K562 (cell line): ENCODE measurements around the gene MRPL10. TPM values are rescaled to one million over a fixed set of nuclear protein-coding genes. Genes with fewer than 3 reads are reported as not detected.

Source experiments
- ATAC-seq: fragments of 200-7000 bp; cut with Tn5 transposase; 3 replicates; pipeline ENCODE4 v1.9.1; 2020; ENCODE audit warnings: moderate library complexity
- BruUV-seq: library from RNA; stranded (reverse); fragments of 400-500 nt; replicated peaks from 2 replicates; lab custom pipeline; 2021; lab: Mats Ljungman, UMichigan
- CTCF ChIA-PET: fragments of 300-600 bp; formaldehyde crosslinking; extraction: SDS; loops from one replicate; lab custom pipeline; 2021; ENCODE audit warnings: low intra/inter-chr PET ratio; lab: Yijun Ruan, JAX
- POLR2A ChIA-PET: fragments of 300-600, 350-650 bp; sonication (Branson Sonifier 250); formaldehyde crosslinking; extraction: SDS; loops from one replicate; lab custom pipeline; 2021; ENCODE audit warnings: antibody characterized with exemption, inconsistent platforms; lab: Yijun Ruan, JAX
- DNase-seq, 4 experiments: peaks; one replicate each; pipeline versions ENCODE4 v3.0.0 to v3.0.0-alpha.2; 2011 to 2018; ENCODE audit warnings: low spot score in 3 of 4, mixed read lengths in 3 of 4; ENCODE audit errors: extremely low read depth in 1 of 4
- FAIRE-seq: peaks from 2 replicates; lab custom pipeline; 2011; peaks lifted over from hg19 to GRCh38; lab: Jason Lieb, UNC
- H2AFZ ChIP-seq: 2 replicates; pipeline ENCODE4 v1.6.0; 2011; ENCODE audit warnings: low read depth, low read length, control low read depth, inconsistent platforms
- H3K27ac ChIP-seq: fragments of 200-600 bp; 3 replicates; pipeline ENCODE4 v1.8.0; 2011; ENCODE audit warnings: low read depth, mild to moderate bottlenecking, control low read depth, inconsistent platforms, low read length, moderate library complexity, mixed read lengths; ENCODE audit errors: extremely low read depth
- H3K27me3 ChIP-seq, 2 experiments: fragments of 300-600 bp in 1 of 2; 2 replicates in 1 of 2; 3 replicates in 1 of 2; pipeline versions ENCODE4 v1.6.0 to v1.8.0; 2011; ENCODE audit warnings: inconsistent platforms in 2 of 2, low read length in 2 of 2, mild to moderate bottlenecking in 1 of 2, mixed read lengths in 1 of 2, moderate library complexity in 1 of 2; ENCODE audit not compliant: control insufficient read depth in 2 of 2, insufficient read depth in 2 of 2
- H3K36me3 ChIP-seq: fragments of 300-600 bp; 3 replicates; pipeline ENCODE4 v1.8.0; 2011; ENCODE audit warnings: mild to moderate bottlenecking, low read length, inconsistent platforms; ENCODE audit not compliant: control insufficient read depth, insufficient read depth
- H3K4me1 ChIP-seq, 2 experiments: fragments of 200-600 bp in 1 of 2; replicated peaks in 1 of 2; 2 replicates in 1 of 2; 3 replicates in 1 of 2; pipeline versions ENCODE4 v1.5.1 to v1.8.0; 2011; ENCODE audit warnings: inconsistent platforms in 2 of 2, low read length in 2 of 2, mild to moderate bottlenecking in 1 of 2, mixed read lengths in 1 of 2, moderate library complexity in 1 of 2; ENCODE audit not compliant: control insufficient read depth in 2 of 2, insufficient read depth in 2 of 2
- H3K4me2 ChIP-seq: 2 replicates; pipeline ENCODE4 v1.6.1; 2011; ENCODE audit warnings: low read length, control low read depth, inconsistent platforms, mixed read lengths; ENCODE audit not compliant: insufficient read depth
- H3K4me3 ChIP-seq: fragments of 200-600 bp; sonication (generic), shearing (Covaris generic); 2 replicates; pipeline ENCODE4 v1.5.1; 2016; ENCODE audit warnings: control low read depth, inconsistent platforms
- H3K79me2 ChIP-seq: fragments of 200-600 bp; 3 replicates; pipeline ENCODE4 v1.8.0; 2011; ENCODE audit warnings: low read length, inconsistent platforms; ENCODE audit not compliant: control insufficient read depth, insufficient read depth
- H3K9ac ChIP-seq, 2 experiments: 2 replicates each; pipeline versions ENCODE4 v1.6.0 to v1.6.1; 2011; ENCODE audit warnings: low read depth in 2 of 2, low read length in 2 of 2, control low read depth in 1 of 2, inconsistent platforms in 1 of 2, mild to moderate bottlenecking in 1 of 2, mixed read lengths in 1 of 2; ENCODE audit not compliant: insufficient read depth in 1 of 2
- H3K9me1 ChIP-seq: one replicate; pipeline ENCODE4 v1.6.0; 2011; ENCODE audit warnings: inconsistent platforms, mild to moderate bottlenecking, low read length, moderate library complexity; ENCODE audit not compliant: control insufficient read depth, insufficient read depth
- H3K9me3 ChIP-seq: replicated peaks from 2 replicates; pipeline ENCODE4 v1.5.1; 2011; ENCODE audit warnings: low read depth, low read length, inconsistent platforms; ENCODE audit not compliant: control insufficient read depth, insufficient read depth
- H4K20me1 ChIP-seq: replicated peaks from 2 replicates; pipeline ENCODE4 v1.6.1; 2011; ENCODE audit warnings: low read length, inconsistent platforms, mixed read lengths; ENCODE audit not compliant: control insufficient read depth, insufficient read depth
- FOXJ3 ChIP-seq: sonication (generic); formaldehyde crosslinking; IDR thresholded peaks from 2 replicates; pipeline ENCODE4 v1.4.0; 2020; ENCODE audit warnings: mild to moderate bottlenecking, missing genetic modification reagents
- FOXP4 ChIP-seq: sonication (generic); formaldehyde crosslinking; IDR thresholded peaks from 2 replicates; pipeline ENCODE4 v1.8.0; 2022; ENCODE audit warnings: mild to moderate bottlenecking, missing genetic modification reagents, borderline replicate concordance
- LEF1 ChIP-seq: fragments of 450-650 bp; IDR thresholded peaks from 2 replicates; pipeline ENCODE4 v1.6.1; 2016; ENCODE audit warnings: mild to moderate bottlenecking
- PTRF ChIP-seq: fragments of 450-650 bp; IDR thresholded peaks from 2 replicates; pipeline ENCODE4 v1.6.1; 2016; ENCODE audit warnings: mild to moderate bottlenecking, missing genetic modification characterization, missing compliant biosample characterization
- VEZF1 ChIP-seq: fragments of 200-800 bp; sonication (Bioruptor generic); IDR thresholded peaks from 2 replicates; pipeline ENCODE4 v1.6.1; 2017; ENCODE audit warnings: missing genetic modification characterization, missing compliant biosample characterization
- ZBTB33 ChIP-seq: sonication (generic); formaldehyde crosslinking; IDR thresholded peaks from 2 replicates; pipeline ENCODE4 v1.8.1; 2023; ENCODE audit warnings: mild to moderate bottlenecking, missing genetic modification reagents
- ZNF121 ChIP-seq: sonication (generic); formaldehyde crosslinking; conservative IDR thresholded peaks from 2 replicates; pipeline ENCODE4 v1.8.0; 2022; ENCODE audit warnings: missing genetic modification reagents
- ZNF609 ChIP-seq: sonication (generic); formaldehyde crosslinking; IDR thresholded peaks from 2 replicates; pipeline ENCODE4 v1.8.1; 2023; ENCODE audit warnings: missing genetic modification reagents, mild to moderate bottlenecking, borderline replicate concordance
- WGBS: fragments of 100-300 bp; shearing (Covaris generic); methylation state at CpG from one replicate; pipeline ENCODE4 v1.1.6; 2016; ENCODE audit warnings: low coverage, mixed read lengths; ENCODE audit not compliant: insufficient coverage; ENCODE audit errors: missing lambda C conversion rate; 5-methylcytosine and 5-hydroxymethylcytosine counted together
- in situ Hi-C: fragments of 300-500 bp; cut with MboI; formaldehyde crosslinking; loops from 4 replicates; pipeline ENCODE4 v1.15.0; 2018; ENCODE audit warnings: inconsistent platforms, mixed read lengths
- intact Hi-C: fragments of 100-400 bp; cut with micrococcal nuclease; formaldehyde crosslinking; loops from 2 replicates; pipeline ENCODE4 v1.14.2; 2022
- polyA plus RNA-seq, 8 experiments: library from polyadenylated mRNA; depleted of rRNA in 4 of 8; stranded (reverse) in 5 of 8; unstranded in 3 of 8; fragments of >200 nt; fragmentation: Nextera tagmentation in 2 of 8; fragmentation: Illumina TruSeq in 1 of 8; extraction: Ambion mirVana in 2 of 8; extraction: Trizol in 1 of 8; gene quantifications; 2 replicates each; pipeline versions ENCODE4 v1.2.1 to v1.2.3, GENCODE V29; 2011 to 2014; ENCODE audit warnings: inconsistent platforms in 1 of 8, missing spikeins in 1 of 8
- total RNA-seq, 7 experiments: library from RNA; depleted of rRNA in 6 of 7; stranded (reverse); fragments of >200 nt in 6 of 7; fragmentation: Illumina TruSeq in 2 of 7; extraction: Trizol in 2 of 7; gene quantifications; 2 replicates each; pipeline versions ENCODE4 v1.2.1 to v1.2.3, GENCODE V29; 2011 to 2021; ENCODE audit warnings: low replicate concordance in 1 of 7

The MRPL10 gene
- total and polyA plus RNA-seq, 9 of the 15 experiments (the other 6 are each of a cell fraction or from before 2014, with no cell fraction given), result 27.8 to 105 (median 67.3) TPM

- no peak for TF ChIP-seq ZNF609 (CRISPR knock-in tag)
- TF ChIP-seq, all 486 proteins: peak for 4
Measured at GRCh38 chr17:47831934-47832327, 590 bp upstream of the MRPL10 start (continued).

- Histone ChIP-seq H3K36me3 (peaks cover 30% of the 10 kb centered on the region), H3K27me3 (no peaks in the 10 kb centered on the region), H3K27ac (peak overlapping the region; percentile 82), H3K9me1 (no peaks in the 10 kb centered on the region), H3K79me2 (peaks cover 30% of the 10 kb centered on the region), H3K4me2 (peak overlapping the region; percentile 93), H3K4me3 (peak overlapping the region; percentile 61), H3K9ac (peak overlapping the region; percentile 84 to 88), H2AFZ (peak overlapping the region; percentile 89; the same call in 1 of the 2 replicates), H4K20me1 (0 out of 2 replicates have a peak, but pooled peaks cover 4% of the 10 kb centered on the region), H3K4me1 (peaks cover 15 to 28% of the 10 kb centered on the region in 2 experiments), H3K9me3 (no peaks in the 10 kb centered on the region)
- 29% methylated on average over 17 of the region's 18 CpGs for WGBS
- POLR2A ChIA-PET, result interaction anchor here (1.8 to 2.8 kb wide), 2 partner anchors 9 to 64 kb away, joined by 22 to 28 read pairs; partner anchors contain the start of genes OSBPL7 and SP2
- FAIRE-seq, result no peak
- CTCF ChIA-PET, result no interaction called here
- in situ Hi-C loops (no loop called here), intact Hi-C loops (loop anchor here (5.0 kb wide), 1 partner anchor 53 kb away; no protein-coding TSS in a partner anchor)
- peak in 1 of 4 experiments; percentile 50 for DNase-seq
- ATAC-seq, result peak; percentile 8; the same call in 2 of the 3 replicates
- BruUV-seq, result no TSS peak
- TF ChIP-seq VEZF1 (no peak), FOXP4 (0 out of 2 replicates have a peak, but pooled peaks have one; percentile 44), FOXJ3 (CRISPR knock-in tag) (no peak), PTRF (tag) (no peak), LEF1 (no peak), ZBTB33 (CRISPR knock-in tag) (peak; percentile 73), ZNF121 (CRISPR knock-in tag) (peak; percentile 74)
Measured at GRCh38 chr17:47830396-47831002, 842 bp downstream of the MRPL10 start.
